Gastroesophageal sphincter (tissue), 4 donors: ENCODE data around the gene YWHAQ. TPM values are rescaled to one million over a fixed set of nuclear protein-coding genes. Genes with fewer than 3 reads are reported as not detected.

ENCODE experiments used
- ATAC-seq: fragments of 150-250 bp; one replicate; pipeline ENCODE4 v1.9.1; 2016; ENCODE audit warnings: mild to moderate bottlenecking, moderate library complexity
- H3K27ac ChIP-seq, 4 donors: fragments of 200-600 bp; sonication (generic) in 3 of 4; 1 replicate in 3 of 4; 2 replicates in 1 of 4; pipeline ENCODE4 v1.5.1; 2016 to 2019
- H3K27me3 ChIP-seq: fragments of 200-600 bp; sonication (generic); one replicate; pipeline ENCODE4 v1.5.1; 2019
- H3K36me3 ChIP-seq, 2 donors: fragments of 200-600 bp; sonication (generic); one replicate each; pipeline ENCODE4 v1.5.1; 2019; ENCODE audit warnings: control low read depth in 1 of 2
- H3K4me1 ChIP-seq, 3 donors: fragments of 200-600 bp; sonication (generic); 1 replicate in 2 of 3; 2 replicates in 1 of 3; pipeline ENCODE4 v1.5.1; 2016 to 2019; ENCODE audit warnings: control low read depth in 2 of 3
- H3K4me3 ChIP-seq, 2 donors: fragments of 200-600 bp; sonication (generic); one replicate each; pipeline ENCODE4 v1.5.1; 2019; ENCODE audit warnings: mild to moderate bottlenecking in 1 of 2, moderate library complexity in 1 of 2
- H3K9me3 ChIP-seq, 3 donors: fragments of 200-600 bp; sonication (generic); one replicate each; pipeline ENCODE4 v1.5.1; 2017 to 2019; ENCODE audit warnings: control low read depth in 2 of 3
- EP300 ChIP-seq: sonication (generic); formaldehyde crosslinking; IDR thresholded peaks from one replicate; pipeline ENCODE4 v1.6.1; 2017; ENCODE audit warnings: antibody characterized with exemption, mild to moderate bottlenecking
- POLR2A ChIP-seq, 2 donors: fragments of 450-650 bp; IDR thresholded peaks; one replicate each; pipeline ENCODE4 v1.6.1; 2017; ENCODE audit warnings: antibody characterized with exemption in 2 of 2, mild to moderate bottlenecking in 2 of 2, moderate library complexity in 1 of 2
- POLR2AphosphoS5 ChIP-seq: sonication (generic); formaldehyde crosslinking; IDR thresholded peaks from one replicate; pipeline ENCODE4 v1.6.1; 2017; ENCODE audit warnings: antibody characterized with exemption
- WGBS, 2 donors: methylation state at CpG; one replicate each; pipeline ENCODE4 v1.1.5; 2018; ENCODE audit warnings: low coverage in 1 of 2; 5-methylcytosine and 5-hydroxymethylcytosine counted together
- total RNA-seq, 4 donors: library from RNA; depleted of rRNA; stranded (reverse); fragments of >200 nt; gene quantifications; one replicate each; pipeline ENCODE4 v1.1.0, GENCODE V29; 2016
- TF ChIP-seq, protein P1 (sequence below), 4 experiments: fragments of 200-600 bp in 2 of 4; fragments of 450-650 bp in 2 of 4; sonication (generic) in 1 of 4; IDR thresholded peaks; one replicate each; pipeline ENCODE4 v1.5.1; 2017 to 2019; ENCODE audit warnings: antibody characterized with exemption in 4 of 4, mild to moderate bottlenecking in 2 of 4, moderate library complexity in 2 of 4

The YWHAQ gene
- total RNA-seq, 4 donors from 2014 or later: 226 to 282 (median 255) TPM

DNA sequence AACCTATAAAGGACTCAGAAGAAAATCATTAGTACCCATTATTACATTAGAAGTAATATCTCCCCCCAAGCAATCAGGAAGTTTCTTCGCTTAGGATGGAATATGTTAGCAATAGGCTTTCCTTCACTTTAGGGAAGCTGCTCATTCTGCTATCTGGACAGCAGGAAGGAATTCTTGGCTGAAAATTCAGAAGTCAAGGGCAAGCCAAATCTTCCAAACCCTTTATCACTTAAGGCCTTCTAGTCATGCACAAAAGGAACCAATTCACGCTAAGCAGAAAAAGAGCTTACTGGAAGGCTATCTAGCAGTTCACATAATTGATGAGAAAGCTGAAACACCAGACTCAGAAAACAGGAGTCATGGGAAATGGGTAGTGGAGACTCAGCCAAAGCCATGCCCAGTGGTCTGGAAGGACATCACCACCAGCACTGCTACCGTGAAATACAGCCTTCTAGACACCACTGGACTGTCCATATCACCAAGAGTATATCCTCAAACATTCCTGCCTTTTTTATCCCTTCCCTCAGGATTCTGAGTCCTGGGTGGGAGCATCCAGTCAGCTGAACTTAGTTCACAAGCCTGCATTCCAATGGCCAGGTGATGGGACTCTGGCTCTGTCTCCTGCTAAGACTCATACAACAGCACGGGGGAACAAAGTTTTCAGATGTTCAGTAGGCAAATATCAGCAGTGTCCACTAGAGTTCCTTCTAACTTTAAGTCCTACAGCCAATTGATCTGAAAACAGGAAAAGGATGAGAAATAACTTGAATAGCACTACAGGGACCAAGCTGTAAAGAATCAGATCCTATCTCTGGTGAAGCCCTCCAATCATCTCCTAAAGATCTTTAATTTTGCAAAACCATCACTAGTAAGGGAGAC, 60.4 kb downstream of the YWHAQ start:
- ATAC-seq: no peak
- no peak for TF ChIP-seq POLR2AphosphoS5
- TF ChIP-seq, protein P1, sequence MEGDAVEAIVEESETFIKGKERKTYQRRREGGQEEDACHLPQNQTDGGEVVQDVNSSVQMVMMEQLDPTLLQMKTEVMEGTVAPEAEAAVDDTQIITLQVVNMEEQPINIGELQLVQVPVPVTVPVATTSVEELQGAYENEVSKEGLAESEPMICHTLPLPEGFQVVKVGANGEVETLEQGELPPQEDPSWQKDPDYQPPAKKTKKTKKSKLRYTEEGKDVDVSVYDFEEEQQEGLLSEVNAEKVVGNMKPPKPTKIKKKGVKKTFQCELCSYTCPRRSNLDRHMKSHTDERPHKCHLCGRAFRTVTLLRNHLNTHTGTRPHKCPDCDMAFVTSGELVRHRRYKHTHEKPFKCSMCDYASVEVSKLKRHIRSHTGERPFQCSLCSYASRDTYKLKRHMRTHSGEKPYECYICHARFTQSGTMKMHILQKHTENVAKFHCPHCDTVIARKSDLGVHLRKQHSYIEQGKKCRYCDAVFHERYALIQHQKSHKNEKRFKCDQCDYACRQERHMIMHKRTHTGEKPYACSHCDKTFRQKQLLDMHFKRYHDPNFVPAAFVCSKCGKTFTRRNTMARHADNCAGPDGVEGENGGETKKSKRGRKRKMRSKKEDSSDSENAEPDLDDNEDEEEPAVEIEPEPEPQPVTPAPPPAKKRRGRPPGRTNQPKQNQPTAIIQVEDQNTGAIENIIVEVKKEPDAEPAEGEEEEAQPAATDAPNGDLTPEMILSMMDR (IDR thresholded peaks at IDR 0.05): no peak
- TF ChIP-seq EP300: no peak
- TF ChIP-seq POLR2A (IDR thresholded peaks at IDR 0.05): no peak
- Histone ChIP-seq H3K4me1 (peaks cover 0 to 17% (median 0%) of the 10 kb centered on the region in 3 donors), H3K9me3 (no peaks in the 10 kb centered on the region), H3K4me3 (no peak overlapping the region), H3K27me3 (no peaks in the 10 kb centered on the region), H3K36me3 (peaks cover 0 to 8% of the 10 kb centered on the region in 2 donors), H3K27ac (no peak overlapping the region)
- 69 to 70% methylated on average over 2 to 3 of the region's 4 CpGs for WGBS, 2 donors

- Histone ChIP-seq H3K27me3 (no peaks in the 10 kb centered on the region), H3K4me3 (peak overlapping the region in 1 of 2 donors; percentile 21), H3K36me3 (no peaks in the 10 kb centered on the region), H3K27ac (peak overlapping the region; percentile 75 to 86 (median 84)), H3K9me3 (no peaks in the 10 kb centered on the region), H3K4me1 (peaks cover 0 to 27% (median 5%) of the 10 kb centered on the region in 3 donors)
- peak; percentile 99 for ATAC-seq
- no peak for TF ChIP-seq POLR2A (IDR thresholded peaks at IDR 0.05)
- TF ChIP-seq, protein P1 (IDR thresholded peaks at IDR 0.05): no peak
- TF ChIP-seq EP300: no peak
- peak; percentile 79 for TF ChIP-seq POLR2AphosphoS5
- 29 to 62% methylated on average over 4 to 10 of the region's 11 CpGs for WGBS, 2 donors
These were observed 65.2 kb downstream of the YWHAQ start for GRCh38 chr2:9565436-9566153.

- Histone ChIP-seq H3K36me3 (no peaks in the 10 kb centered on the region), H3K4me3 (no peak overlapping the region), H3K27ac (no peak overlapping the region), H3K27me3 (no peaks in the 10 kb centered on the region), H3K4me1 (peaks cover 0 to 54% (median 10%) of the 10 kb centered on the region in 3 donors), H3K9me3 (no peaks in the 10 kb centered on the region)
- no peak for ATAC-seq
- WGBS, 2 donors: 73 to 86% methylated on average over 1 to 2 of the region's 2 CpGs
- no peak for TF ChIP-seq POLR2A (IDR thresholded peaks at IDR 0.05)
- TF ChIP-seq, protein P1 (IDR thresholded peaks at IDR 0.05): no peak
- TF ChIP-seq EP300: no peak
- no peak for TF ChIP-seq POLR2AphosphoS5
These were observed 70.2 kb downstream of the YWHAQ start for GRCh38 chr2:9560628-9561027.

- WGBS, 2 donors: 80% methylated on average over 1 of the region's 1 CpG; no CpG with 5 or more reads in 1 of the 2 donors
- H3K27ac ChIP-seq: peak overlapping the region; percentile 9 to 98 (median 56)
- TF ChIP-seq EP300 (no peak), POLR2AphosphoS5 (peak; percentile 6)
- H3K9me3 ChIP-seq: no peaks in the 10 kb centered on the region
- peaks cover 0 to 48% (median 12%) of the 10 kb centered on the region in 3 donors for H3K4me1 ChIP-seq
- no peak overlapping the region for H3K4me3 ChIP-seq
- no peak for ATAC-seq
- H3K27me3 ChIP-seq: no peaks in the 10 kb centered on the region
- no peaks in the 10 kb centered on the region for H3K36me3 ChIP-seq
These were observed 71.8 kb downstream of the YWHAQ start for GRCh38 chr2:9558948-9559381.

GRCh38 chr2:9556121-9556743, 74.6 kb downstream of the YWHAQ start:
- peak overlapping the region; percentile 93 to 99 (median 98) for H3K27ac ChIP-seq
- H3K27me3 ChIP-seq: no peaks in the 10 kb centered on the region
- H3K36me3 ChIP-seq: no peaks in the 10 kb centered on the region
- TF ChIP-seq POLR2A (IDR thresholded peaks at IDR 0.05): peak in 1 of 2 donors; percentile 32
- TF ChIP-seq POLR2AphosphoS5: peak; percentile 33
- TF ChIP-seq EP300: no peak
- H3K9me3 ChIP-seq: no peaks in the 10 kb centered on the region
- 4% methylated on average over 3 of the region's 32 CpGs; no CpG with 5 or more reads in 1 of the 2 donors for WGBS, 2 donors
- peak; percentile 49 for ATAC-seq
- peak overlapping the region; percentile 58 to 86 for H3K4me3 ChIP-seq
- H3K4me1 ChIP-seq: peaks cover 0 to 72% (median 19%) of the 10 kb centered on the region in 3 donors
